Activated CD4-positive, alpha-beta T cell treated with anti-CD3 and anti-CD28 coated beads, Interleukin-2, amount 50 U/mL, for 24 hours (primary cell): ENCODE results near the gene IDH2.
"Not testable (repeated sequence)": the region's sequence is repeated elsewhere in the genome, so short reads cannot be mapped to it uniquely, and the experiment has no call there.

Experiments used
- DNase-seq, 2 donors: peaks; one replicate each; pipeline ENCODE4 v3.0.0-alpha.2; 2020; ENCODE audit warnings: low read depth in 1 of 2, low spot score in 1 of 2

The IDH2 gene

GRCh38 chr15:90085565-90085964 is 16.7 kb downstream of the IDH2 start:
- no peak for DNase-seq

GRCh38 chr15:90084876-90085423 is 17.3 kb downstream of the IDH2 start:
- DNase-seq, result no peak

- DNase-seq, result no peak
Observed at GRCh38 chr15:90083954-90084607, 18.2 kb downstream of the IDH2 start.

- DNase-seq, result no peak
Observed at GRCh38 chr15:90083419-90083818, 18.8 kb downstream of the IDH2 start.

- no peak for DNase-seq
Observed at GRCh38 chr15:90082140-90082715, 20.0 kb downstream of the IDH2 start.

GRCh38 chr15:90080818-90081393 is 21.4 kb downstream of the IDH2 start:
- DNase-seq, result no peak

- DNase-seq, result no peak
Observed at GRCh38 chr15:90080458-90080755, 21.9 kb downstream of the IDH2 start.

GRCh38 chr15:90079619-90080457 is 22.4 kb downstream of the IDH2 start:
- no peak for DNase-seq

GRCh38 chr15:90078965-90079364 is 23.3 kb downstream of the IDH2 start:
- DNase-seq, result no peak

- DNase-seq, result no peak
Observed at GRCh38 chr15:90076716-90077115, 25.6 kb downstream of the IDH2 start.

- DNase-seq, result no peak
Observed at GRCh38 chr15:90075420-90076289, 26.6 kb downstream of the IDH2 start.

GRCh38 chr15:90074916-90075315 is 27.4 kb downstream of the IDH2 start:
- no peak for DNase-seq

GRCh38 chr15:90074023-90074422 is 28.2 kb downstream of the IDH2 start:
- DNase-seq, result no peak

GRCh38 chr15:90072978-90073640 is 29.2 kb downstream of the IDH2 start:
- DNase-seq, result no peak

- peak; percentile 44 to 69 for DNase-seq
Observed at GRCh38 chr15:90071220-90071807, 31.0 kb downstream of the IDH2 start.

- not testable (repeated sequence) for DNase-seq
Observed at GRCh38 chr15:90070623-90071022, 31.6 kb downstream of the IDH2 start.

- DNase-seq, result no peak
Observed at GRCh38 chr15:90067953-90068606, 34.2 kb downstream of the IDH2 start.

GRCh38 chr15:90067181-90067952 is 34.9 kb downstream of the IDH2 start:
- no peak for DNase-seq

GRCh38 chr15:90065682-90066049 is 36.6 kb downstream of the IDH2 start:
- DNase-seq, result no peak
